ENCODE data around the gene PRKAG1. TPM values are rescaled to one million over a fixed set of nuclear protein-coding genes. Genes with fewer than 3 reads are reported as not detected.
A peak's percentile ranks its signal among the peaks of the same experiment; 100 is the strongest.

Gene PRKAG1
- total RNA-seq, 1 experiment from 2014 or later, result 41.6 TPM

DNA sequence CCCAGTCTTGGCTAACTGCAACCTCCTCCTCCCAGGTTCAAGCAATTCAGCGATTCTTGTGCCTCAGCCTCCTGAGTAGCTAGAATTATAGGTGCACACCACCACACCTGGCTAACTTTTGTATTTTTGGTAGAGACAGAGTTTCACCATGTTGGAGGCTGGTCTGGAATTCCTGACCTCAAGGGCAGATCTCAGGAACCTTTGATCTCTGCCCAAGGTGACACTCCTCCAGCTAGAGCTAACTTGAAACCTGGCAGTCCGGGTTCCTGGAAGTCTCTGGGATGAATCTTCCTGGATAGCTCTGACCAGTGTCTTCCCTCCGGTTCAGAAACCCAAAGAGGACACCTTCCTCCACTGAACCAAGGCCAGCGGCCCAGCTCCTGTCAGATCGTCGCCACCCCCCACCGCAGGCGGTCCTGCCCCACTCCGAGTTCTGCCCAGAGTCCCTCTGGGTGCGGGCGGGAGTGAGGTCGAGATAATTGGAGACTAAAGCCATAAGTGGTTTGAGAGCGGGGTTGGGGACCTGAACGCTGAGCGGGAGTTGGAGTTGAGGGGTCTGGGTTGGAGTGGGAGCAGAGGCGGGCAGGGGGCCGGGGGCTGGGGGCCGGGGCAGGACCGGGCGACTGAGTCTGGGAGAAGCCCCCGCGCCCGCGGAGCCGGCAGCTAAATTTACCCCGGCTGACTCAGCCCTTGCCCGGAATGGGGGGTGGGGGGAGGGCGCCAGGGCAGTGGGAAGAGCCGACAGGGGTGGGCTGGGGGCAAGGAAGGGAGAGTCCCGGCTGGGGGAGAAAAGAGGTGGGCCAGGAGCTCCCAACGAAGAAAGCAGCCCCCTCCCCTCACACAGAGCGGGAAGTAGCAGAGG, 24.1 kb downstream of the PRKAG1 start:
- H3K4me3 Mint-ChIP-seq, result peak overlapping the region; percentile 46; the same call in 1 of the 2 replicates
- DNase-seq (ENCODE audit: low spot score), result no peak
- POLR2A ChIA-PET, result interaction anchor here (1.4 kb wide), 1 partner anchor 14 kb away, joined by 3 read pairs; no protein-coding TSS in a partner anchor

More for the DNA sequence above, 24.1 kb downstream of the PRKAG1 start:
- Mint-ChIP-seq H3K27me3 (ENCODE audit: low read depth) (peaks cover 76% of the 10 kb centered on the region), H3K9me3 (no peaks in the 10 kb centered on the region), H3K36me3 (no peaks in the 10 kb centered on the region), H3K27ac (no peak overlapping the region), H3K4me1 (peaks cover 17% of the 10 kb centered on the region)
- no peak for TF ChIP-seq SOX15 (CRISPR knock-in tag; IDR thresholded peaks at IDR 0.05)
- TF ChIP-seq, protein P1, sequence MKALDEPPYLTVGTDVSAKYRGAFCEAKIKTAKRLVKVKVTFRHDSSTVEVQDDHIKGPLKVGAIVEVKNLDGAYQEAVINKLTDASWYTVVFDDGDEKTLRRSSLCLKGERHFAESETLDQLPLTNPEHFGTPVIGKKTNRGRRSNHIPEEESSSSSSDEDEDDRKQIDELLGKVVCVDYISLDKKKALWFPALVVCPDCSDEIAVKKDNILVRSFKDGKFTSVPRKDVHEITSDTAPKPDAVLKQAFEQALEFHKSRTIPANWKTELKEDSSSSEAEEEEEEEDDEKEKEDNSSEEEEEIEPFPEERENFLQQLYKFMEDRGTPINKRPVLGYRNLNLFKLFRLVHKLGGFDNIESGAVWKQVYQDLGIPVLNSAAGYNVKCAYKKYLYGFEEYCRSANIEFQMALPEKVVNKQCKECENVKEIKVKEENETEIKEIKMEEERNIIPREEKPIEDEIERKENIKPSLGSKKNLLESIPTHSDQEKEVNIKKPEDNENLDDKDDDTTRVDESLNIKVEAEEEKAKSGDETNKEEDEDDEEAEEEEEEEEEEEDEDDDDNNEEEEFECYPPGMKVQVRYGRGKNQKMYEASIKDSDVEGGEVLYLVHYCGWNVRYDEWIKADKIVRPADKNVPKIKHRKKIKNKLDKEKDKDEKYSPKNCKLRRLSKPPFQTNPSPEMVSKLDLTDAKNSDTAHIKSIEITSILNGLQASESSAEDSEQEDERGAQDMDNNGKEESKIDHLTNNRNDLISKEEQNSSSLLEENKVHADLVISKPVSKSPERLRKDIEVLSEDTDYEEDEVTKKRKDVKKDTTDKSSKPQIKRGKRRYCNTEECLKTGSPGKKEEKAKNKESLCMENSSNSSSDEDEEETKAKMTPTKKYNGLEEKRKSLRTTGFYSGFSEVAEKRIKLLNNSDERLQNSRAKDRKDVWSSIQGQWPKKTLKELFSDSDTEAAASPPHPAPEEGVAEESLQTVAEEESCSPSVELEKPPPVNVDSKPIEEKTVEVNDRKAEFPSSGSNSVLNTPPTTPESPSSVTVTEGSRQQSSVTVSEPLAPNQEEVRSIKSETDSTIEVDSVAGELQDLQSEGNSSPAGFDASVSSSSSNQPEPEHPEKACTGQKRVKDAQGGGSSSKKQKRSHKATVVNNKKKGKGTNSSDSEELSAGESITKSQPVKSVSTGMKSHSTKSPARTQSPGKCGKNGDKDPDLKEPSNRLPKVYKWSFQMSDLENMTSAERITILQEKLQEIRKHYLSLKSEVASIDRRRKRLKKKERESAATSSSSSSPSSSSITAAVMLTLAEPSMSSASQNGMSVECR (CRISPR knock-in tag; IDR thresholded peaks at IDR 0.05; ENCODE audit: borderline replicate concordance), result no peak
- TF ChIP-seq PREB (CRISPR knock-in tag; IDR thresholded peaks at IDR 0.05; ENCODE audit: borderline replicate concordance), result no peak
- TF ChIP-seq, protein P2, sequence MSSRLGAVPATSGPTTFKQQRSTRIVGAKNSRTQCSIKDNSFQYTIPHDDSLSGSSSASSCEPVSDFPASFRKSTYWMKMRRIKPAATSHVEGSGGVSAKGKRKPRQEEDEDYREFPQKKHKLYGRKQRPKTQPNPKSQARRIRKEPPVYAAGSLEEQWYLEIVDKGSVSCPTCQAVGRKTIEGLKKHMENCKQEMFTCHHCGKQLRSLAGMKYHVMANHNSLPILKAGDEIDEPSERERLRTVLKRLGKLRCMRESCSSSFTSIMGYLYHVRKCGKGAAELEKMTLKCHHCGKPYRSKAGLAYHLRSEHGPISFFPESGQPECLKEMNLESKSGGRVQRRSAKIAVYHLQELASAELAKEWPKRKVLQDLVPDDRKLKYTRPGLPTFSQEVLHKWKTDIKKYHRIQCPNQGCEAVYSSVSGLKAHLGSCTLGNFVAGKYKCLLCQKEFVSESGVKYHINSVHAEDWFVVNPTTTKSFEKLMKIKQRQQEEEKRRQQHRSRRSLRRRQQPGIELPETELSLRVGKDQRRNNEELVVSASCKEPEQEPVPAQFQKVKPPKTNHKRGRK (CRISPR knock-in tag; IDR thresholded peaks at IDR 0.05; ENCODE audit: borderline replicate concordance), result no peak
- no peak for TF ChIP-seq ZSCAN18 (CRISPR knock-in tag; IDR thresholded peaks at IDR 0.05)
- TF ChIP-seq ZNF121 (CRISPR knock-in tag; IDR thresholded peaks at IDR 0.05), result no peak
- TF ChIP-seq NR3C1 (CRISPR knock-in tag; conservative IDR thresholded peaks at IDR 0.05; ENCODE audit: low read depth), result no peak
- TF ChIP-seq ZNF416 (CRISPR knock-in tag; IDR thresholded peaks at IDR 0.05), result no peak
- TF ChIP-seq ZNF263 (CRISPR knock-in tag; IDR thresholded peaks at IDR 0.05; ENCODE audit: low read depth), result no peak
- TF ChIP-seq, protein P3, sequence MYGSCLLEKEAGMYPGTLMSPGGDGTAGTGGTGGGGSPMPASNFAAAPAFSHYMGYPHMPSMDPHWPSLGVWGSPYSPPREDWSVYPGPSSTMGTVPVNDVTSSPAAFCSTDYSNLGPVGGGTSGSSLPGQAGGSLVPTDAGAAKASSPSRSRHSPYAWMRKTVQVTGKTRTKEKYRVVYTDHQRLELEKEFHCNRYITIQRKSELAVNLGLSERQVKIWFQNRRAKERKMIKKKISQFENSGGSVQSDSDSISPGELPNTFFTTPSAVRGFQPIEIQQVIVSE (CRISPR knock-in tag; IDR thresholded peaks at IDR 0.05; ENCODE audit: borderline replicate concordance), result no peak
- TF ChIP-seq, protein P4, sequence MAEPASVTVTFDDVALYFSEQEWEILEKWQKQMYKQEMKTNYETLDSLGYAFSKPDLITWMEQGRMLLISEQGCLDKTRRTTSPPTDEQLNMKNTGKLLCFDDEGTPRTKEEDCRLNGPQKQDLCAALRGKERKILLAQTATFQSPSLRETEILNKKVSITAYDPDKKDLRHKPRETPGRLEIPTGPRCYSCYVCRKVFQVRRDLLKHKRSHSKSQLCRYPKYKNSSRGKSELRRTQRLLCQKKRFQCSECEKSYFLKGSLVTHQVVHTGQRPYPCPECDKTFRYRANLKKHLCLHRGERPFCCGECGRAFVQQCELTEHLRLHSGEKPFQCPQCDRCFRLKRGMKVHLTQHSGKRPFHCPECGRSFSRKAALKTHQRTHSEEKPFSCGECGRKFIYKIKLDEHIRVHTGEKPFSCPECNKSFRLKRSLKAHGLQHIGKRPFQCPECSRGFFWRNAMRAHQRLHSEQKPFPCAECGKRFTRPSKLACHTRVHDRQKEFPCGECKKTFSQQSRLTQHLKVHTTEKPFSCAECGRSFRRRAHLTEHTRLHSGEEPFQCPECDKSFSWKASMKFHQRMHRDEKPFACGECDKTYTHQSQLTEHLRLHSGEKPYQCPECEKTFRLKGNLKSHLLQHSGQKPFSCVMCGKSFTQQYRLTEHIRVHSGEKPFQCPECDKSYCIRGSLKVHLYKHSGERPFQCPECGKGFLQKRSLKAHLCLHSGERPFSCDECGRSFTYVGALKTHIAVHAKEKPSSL (CRISPR knock-in tag; conservative IDR thresholded peaks at IDR 0.05), result no peak
- TF ChIP-seq PRRX2 (CRISPR knock-in tag; IDR thresholded peaks at IDR 0.05), result no peak
- CTCF ChIA-PET, result interaction anchor here (0.7 to 11.9 kb wide), 13 partner anchors 9 to 176 kb away, joined by 3 to 237 read pairs (median 4); partner anchors contain the start of genes CACNB3, PRKAG1, WNT1 and WNT10B
- ATAC-seq, result no peak
